LNCAP (cell line): Measurements from ENCODE around the gene MBP.
A peak's percentile ranks its signal among the peaks of the same experiment; 100 is the strongest.

Experiments
- CTCF ChIP-seq: fragments of 450-650 bp; IDR thresholded peaks from 2 replicates; pipeline ENCODE4 v1.5.1; 2017; ENCODE audit warnings: mild to moderate bottlenecking

MBP gene

DNA sequence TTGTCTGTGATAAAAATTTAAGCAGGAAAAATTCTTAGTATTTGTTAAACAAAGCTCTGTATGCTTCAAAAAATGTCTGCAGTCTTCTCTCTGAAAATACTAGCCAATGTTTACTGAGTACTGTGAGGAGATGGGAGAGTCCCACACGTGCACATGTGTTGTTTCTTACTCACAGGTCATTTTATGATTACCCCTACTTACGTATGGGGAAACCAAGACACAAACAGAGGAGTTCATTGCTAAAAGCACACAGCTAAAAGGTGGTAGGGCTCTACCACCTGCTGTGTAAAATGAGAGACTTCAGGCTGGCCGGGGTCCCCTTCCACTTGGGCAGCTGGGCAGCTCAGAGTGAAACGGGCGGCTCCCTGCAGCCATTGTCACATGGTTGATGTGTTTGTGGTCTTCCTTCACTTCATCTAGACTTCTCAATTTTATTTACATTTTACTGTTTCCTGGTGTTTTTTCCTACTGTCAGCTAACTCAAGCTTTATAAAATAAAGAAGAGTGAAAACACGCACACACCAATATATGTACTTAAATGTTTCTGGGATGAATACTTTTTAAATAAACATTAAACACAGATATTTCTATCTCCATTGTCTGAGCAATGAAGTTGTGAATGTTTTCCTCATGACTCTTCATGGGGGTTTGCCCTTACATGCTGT is 71.2 kb downstream of the MBP start:
- no peak for TF ChIP-seq CTCF

- no peak for TF ChIP-seq CTCF
Measured at GRCh38 chr18:77060151-77060550, 72.4 kb downstream of the MBP start.

DNA sequence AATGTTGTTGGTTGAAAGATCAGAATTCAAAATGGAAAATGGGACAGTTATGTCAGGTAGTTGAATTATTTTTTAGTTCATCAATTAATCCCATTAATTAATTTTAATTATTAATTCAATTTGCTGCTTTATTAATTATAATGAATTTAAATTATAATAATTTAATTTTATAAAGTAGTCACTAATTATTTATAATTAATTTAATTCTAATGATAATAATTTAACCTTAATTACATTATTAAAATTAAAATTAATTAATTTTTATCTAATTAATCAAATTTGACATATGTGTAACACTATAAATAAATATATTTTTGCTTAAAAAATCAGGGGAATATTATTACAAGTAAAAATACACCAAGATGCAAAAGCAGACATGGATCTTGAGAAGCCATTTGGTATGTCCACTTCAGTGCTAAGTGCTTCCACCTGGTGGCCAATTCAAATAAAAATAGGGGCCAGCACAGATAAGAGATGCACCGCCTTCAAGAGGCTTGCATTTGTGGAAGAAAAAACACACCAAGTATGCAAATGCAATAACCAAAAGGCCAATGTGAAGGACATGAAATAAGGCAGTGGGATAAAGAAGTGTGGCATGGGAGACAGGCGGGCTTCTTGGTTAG is 73.2 kb downstream of the MBP start:
- TF ChIP-seq CTCF: peak; percentile 56

GRCh38 chr18:77058290-77058835 is 74.2 kb downstream of the MBP start:
- no peak for TF ChIP-seq CTCF

DNA sequence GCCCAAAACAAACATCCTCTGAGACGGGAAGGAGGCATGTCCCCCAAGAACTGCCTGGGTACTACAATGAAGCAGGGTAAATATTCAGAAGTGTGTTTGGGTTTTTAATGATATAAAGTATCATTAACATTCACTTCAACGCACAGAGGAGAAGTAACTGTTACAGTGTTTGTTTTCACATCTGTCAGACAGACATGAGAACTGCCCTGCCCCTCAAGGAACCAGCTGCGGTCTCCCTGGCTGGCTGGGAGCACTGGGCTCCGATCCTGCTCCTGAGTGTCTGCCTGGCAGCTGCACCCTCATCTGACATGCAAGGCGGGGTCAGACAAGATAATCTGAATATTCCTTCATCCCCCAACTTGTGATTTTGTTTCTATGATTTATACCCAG is 75.6 kb downstream of the MBP start:
- TF ChIP-seq CTCF: no peak

DNA sequence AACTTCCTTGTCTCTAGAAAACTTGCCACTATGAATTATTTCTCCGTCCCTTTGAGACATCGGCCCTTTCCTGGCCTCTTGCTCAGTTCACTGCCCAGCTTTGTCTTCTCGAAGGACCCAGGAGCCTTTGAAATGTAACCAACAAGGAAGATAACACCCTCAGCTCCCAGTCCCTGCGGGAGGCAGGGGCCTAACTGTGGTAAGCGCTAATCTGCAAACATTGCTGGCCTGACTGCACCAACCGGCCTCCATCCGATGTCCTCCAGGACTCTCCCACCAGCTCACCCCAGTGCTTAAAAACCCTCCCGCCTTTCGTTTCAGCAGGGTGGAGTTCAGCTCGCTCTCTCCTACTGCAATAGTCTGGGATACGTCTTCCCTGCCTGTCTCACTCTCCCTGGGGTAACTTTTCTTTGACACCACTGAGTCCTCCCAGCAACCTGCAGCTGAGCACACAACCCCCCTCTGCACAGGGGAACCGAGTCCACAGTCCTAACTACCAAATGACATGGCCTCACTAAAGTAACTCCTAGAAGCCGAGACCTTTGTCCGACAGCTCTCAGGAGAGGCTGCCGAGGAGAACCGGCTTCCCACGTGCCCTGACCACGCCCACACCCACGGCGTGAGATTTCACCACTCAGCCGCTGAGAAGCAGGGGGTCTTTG is 76.1 kb downstream of the MBP start:
- no peak for TF ChIP-seq CTCF

DNA sequence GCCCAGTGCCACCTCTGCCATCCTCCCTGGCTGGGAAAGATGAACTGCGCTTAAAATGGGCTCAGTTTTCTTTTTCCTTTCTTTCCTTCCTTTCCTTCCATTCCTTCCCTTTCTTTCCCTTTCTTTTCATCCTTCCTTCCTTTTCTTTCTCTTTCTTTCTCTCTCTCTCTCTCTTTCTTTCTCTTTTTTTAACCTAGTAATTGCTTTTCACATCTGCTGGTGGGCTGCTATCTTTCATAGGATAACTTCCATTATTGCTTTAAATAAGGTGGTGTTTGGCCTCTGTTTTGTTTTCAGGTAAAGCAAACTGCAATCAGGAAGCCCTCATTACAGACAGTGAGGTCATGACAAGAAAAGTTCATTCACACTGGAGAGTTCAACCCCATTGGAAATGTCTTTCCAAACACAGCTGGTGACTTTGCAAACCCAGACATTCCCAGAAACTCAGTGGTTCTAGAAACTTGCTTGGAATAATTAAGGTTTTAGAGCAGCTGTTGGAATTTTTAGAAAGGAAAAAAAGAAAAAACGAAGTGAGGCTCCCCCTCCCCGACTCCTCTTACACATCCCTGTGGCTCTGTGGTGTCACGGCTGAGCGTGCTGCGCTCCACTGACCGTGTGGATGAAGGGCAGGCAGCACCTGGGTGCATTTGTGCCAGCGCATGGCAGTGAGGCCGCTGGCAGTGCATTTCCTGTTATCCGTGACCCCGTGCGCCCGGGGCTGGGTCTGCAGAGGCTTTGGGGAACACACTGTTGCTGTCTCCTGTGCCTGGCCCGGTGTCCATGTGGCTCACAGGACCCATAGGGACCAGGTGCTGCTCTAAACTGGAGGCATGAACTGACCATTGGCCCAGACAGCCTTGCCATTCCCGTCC is 76.9 kb downstream of the MBP start:
- no peak for TF ChIP-seq CTCF
